GM18870 (cell line): ENCODE measurements around the gene KCNMA1.
"Not testable (repeated sequence)": the region's sequence is repeated elsewhere in the genome, so short reads cannot be mapped to it uniquely, and the experiment has no call there.

ENCODE experiments used
- ATAC-seq: cut with Tn5 transposase; IDR thresholded peaks from one replicate; pipeline ENCODE4 v1.9.1; 2021; ENCODE audit warnings: moderate library complexity; ENCODE audit not compliant: unreplicated experiment

KCNMA1 gene

GRCh38 chr10:77357185-77357584 lies 280.4 kb downstream of the KCNMA1 start:
- no peak for ATAC-seq

DNA sequence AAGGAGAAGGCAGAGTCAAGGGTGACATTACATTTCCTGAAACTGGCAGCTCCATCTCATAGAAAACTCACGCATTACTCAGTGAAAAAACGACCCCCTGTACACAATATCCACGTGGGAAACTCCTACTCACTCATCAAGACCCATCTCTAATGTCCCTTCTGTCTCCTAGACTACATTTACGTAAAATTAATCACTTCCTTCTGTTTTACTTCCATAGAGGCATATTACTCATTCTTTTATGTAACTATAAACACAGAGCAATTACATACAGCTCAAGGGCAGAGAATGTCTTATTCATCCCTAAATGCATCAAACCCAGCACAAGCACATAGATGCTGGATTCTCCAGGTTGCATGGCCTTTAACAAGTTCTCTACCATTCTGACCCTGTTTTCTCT lies 281.8 kb downstream of the KCNMA1 start:
- no peak for ATAC-seq

DNA sequence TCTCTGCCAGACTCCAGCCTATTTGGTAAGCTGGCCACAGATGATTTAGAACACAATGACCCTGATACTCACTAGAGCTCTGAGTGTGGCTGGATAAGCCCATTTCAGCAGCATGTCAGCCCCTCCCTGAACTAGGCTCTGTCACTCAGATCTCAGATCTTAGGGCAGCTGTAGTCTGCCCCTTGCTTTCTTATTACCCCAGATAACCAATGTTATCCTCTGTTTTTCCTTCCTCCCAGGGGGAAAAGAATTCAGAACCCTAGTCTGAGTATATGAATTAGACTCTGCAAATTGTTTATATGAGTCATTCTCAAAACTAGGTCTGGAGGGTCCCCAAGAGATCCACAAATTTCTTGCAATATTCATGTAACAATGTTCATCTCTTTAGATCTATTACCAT lies 286.2 kb downstream of the KCNMA1 start:
- ATAC-seq = no peak

DNA sequence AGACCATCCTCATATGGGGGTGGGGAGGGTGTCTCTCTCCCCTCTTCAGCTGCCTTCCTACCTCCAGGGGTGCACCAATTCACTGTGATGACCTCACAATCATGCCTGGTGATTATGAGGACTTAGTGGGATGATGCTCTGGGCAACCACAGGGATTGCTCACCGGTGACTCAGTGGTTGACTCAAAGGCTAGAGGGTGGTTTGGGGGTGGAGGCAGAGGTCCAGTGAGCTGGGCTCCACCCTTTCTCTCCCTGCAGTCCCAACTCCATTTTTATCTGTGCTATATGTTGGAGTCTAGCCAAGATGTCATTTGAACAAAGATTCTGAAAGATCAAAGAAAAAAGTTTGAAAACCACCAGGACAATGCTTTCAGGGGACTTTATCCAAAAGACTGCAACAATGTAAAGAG lies 286.9 kb downstream of the KCNMA1 start:
- no peak for ATAC-seq

DNA sequence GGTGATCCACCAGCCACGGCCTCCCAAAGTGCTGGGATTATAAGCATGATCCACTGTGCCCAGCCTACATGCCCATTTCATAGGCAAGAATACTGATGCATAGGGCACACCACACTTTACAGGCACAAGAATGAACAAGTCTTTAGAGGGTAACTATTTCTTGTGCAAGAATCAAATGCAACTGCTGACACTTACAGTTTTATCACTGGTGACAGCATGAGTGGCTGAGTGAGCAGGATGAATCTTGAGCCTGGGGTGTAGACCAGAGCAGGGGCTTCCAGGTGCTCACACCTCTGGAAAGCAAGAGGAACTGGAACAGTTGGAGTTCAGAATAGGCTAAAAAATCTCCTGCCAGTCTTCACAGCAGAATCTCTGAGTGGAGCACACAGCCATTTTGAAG lies 287.5 kb downstream of the KCNMA1 start:
- no peak for ATAC-seq

GRCh38 chr10:77349226-77349625 lies 288.4 kb downstream of the KCNMA1 start:
- no peak for ATAC-seq

DNA sequence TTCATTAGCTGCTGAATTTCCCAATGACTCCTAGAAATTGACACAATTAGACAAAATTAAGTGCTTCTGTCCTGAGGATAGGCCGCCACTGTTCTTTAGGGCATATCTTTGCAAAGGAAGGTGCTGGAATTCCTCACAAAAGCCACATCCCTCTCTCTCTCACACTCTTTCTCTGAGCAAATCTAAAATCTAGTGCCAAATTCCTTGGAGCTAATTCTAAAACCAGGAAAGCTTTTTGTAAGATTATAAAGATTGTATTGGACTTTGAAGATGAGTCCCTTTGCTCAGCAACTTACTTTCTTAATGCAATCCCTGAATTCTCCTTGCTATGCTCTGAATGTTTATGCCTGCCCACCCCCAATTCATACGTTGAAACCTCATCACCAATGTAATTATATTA lies 288.9 kb downstream of the KCNMA1 start:
- no peak for ATAC-seq

DNA sequence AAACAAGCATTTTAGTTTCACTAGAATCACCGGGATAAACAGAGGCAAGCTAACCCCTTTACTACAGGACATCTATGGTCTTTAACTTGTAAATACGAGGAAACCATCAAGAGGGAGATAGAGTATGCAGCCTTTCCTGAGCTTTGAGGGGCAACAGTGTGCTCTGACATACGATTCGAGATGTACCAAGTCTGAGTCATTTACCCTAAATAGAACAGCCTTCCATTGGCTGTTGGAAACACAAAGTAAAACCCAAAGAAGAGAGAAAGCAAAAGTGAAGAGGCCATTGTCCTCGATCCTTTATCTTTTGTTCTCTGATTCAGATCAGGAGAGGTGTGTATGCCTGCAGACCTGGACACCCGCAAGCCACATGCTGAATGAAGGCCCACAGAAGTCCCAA lies 289.5 kb downstream of the KCNMA1 start:
- ATAC-seq = no peak

GRCh38 chr10:77347052-77347451 lies 290.6 kb downstream of the KCNMA1 start:
- ATAC-seq = no peak

DNA sequence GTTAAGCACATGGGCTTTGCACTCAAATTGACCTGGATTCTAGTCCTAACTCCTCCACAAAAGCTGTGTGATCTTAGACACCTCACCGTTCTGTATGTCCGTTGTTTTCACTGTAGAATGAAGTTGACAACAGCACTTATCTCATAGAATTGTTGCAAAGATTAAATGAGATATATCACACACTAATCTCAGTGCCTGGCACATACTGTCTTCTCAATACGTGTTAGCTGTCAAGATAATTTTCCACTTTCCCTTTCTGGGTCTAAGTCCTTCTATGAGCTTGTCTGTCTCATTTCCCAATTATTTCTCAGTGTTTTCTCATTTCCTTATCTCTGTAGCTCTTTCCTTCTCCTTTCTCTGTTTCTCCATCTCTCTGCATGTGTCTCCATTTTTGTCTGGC lies 296.6 kb downstream of the KCNMA1 start:
- ATAC-seq = no peak

- not testable (repeated sequence) for ATAC-seq
Observed at GRCh38 chr10:77339872-77340271, 297.7 kb downstream of the KCNMA1 start.

DNA sequence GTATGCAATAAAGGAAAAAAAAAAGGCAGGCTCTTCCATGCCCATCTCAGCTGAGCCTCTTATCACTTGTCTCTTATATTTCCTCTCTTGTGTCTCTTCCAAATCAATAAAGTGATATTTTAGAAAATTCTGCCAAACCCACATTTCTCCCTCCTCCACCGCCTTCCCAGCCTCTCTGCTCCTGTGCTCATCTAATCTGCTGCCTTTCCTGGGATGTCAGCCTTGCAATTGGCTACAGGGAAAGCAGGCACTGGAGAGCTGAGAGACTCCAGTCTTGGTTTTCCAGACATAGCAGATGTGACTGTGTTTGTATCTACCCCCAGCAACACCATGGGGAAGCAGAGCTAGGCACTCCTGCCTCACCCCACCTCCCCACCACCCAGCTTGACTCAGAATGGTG lies 298.4 kb downstream of the KCNMA1 start:
- ATAC-seq = no peak

DNA sequence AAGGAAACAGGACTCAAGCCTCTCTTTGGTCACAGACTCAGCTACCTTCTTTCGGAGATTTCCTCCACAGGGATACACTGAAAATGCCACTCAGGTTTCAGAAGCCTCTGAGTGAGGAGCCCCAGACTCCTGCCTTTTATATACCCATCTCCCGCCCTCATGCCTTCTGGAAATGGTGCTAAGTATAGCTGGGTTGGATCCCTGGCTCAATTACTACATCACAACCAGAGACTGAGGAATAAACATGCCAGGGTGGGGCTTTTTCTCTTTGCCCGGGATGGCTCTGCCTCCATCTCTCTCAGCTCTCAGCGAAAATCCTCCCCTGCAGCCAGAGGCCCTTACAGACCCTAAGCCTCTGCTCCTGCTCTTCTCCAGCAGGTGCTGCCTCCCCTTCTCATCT lies 299.5 kb downstream of the KCNMA1 start:
- no peak for ATAC-seq

DNA sequence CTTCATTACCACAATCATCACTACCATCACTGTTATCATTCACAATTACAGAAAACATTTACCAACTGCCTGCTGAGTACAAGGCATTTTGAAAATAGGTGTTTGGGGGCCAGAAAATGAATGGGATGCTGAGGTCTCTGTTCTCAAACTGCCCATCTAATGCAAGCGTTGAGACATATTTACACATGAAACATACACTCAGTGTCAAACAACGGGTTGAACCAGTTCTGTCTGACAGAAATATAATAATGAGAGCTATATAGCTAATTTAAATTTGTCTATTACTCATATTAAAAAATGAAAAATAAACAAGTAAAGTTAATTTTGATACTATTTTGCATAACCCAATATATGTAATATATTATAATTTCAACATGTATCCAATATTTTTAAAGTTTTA lies 303.1 kb downstream of the KCNMA1 start:
- no peak for ATAC-seq

- ATAC-seq = no peak
Observed at GRCh38 chr10:77333610-77334340, 303.8 kb downstream of the KCNMA1 start.

DNA sequence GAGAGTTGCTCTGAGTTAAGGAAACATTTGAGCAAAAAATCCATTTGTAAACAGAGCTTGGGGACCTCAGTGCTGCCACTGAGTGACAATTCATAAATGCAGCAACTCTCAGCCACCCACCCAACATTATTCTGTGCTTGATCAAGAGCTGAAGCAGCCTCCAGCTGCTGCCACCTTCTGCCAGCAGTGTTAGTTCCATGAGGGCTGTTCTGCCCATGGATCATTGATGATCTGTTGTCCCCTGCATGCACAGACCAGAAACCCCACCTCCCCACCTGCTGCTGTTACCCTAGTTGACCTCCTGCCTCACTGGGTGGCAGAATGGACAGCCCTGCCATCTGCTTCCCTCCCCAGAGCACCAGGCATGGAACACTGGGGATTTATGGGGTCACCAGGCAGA lies 305.4 kb downstream of the KCNMA1 start:
- ATAC-seq = no peak

GRCh38 chr10:77328272-77328816 lies 309.3 kb downstream of the KCNMA1 start:
- no peak for ATAC-seq

- no peak for ATAC-seq
Observed at GRCh38 chr10:77325233-77325537, 312.4 kb downstream of the KCNMA1 start.

DNA sequence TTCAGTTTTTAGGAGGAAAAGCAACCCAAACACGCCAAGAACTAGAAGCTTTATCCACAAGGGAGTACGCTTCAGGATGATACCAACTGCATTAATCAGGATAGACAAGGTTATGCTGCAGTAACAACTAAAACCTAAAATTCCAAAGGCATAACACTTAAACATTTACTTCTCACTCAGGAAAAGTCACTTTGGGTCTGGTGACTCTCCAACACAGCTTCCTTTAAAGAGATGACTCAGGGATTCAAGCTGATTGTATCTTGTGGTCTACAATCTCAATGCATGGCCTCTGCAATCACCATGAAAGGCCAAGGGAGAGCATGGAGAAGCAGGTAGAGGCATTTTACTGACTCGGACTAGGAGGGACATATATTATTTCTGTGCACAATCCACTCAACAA lies 315.8 kb downstream of the KCNMA1 start:
- no peak for ATAC-seq

GRCh38 chr10:77320971-77321471 lies 316.6 kb downstream of the KCNMA1 start:
- ATAC-seq = no peak

DNA sequence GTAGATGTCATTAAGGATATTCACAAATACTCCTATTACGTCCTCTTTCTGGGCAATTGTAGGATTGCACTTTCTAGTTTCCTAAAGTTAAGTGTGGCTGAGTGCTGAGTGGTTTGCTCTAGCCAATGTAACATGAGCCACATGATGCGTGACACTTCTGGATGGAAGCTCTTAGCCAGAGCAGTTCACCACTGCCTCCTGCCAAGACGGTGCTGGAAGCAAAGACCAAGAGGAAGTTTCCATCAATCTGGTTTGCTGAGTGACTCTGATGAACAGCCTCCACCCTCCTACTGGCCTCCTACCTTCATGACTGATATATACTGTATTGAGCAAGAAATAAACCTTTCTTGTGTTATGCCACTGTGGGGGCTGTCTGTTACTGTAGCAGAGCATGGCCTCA lies 318.1 kb downstream of the KCNMA1 start:
- no peak for ATAC-seq

DNA sequence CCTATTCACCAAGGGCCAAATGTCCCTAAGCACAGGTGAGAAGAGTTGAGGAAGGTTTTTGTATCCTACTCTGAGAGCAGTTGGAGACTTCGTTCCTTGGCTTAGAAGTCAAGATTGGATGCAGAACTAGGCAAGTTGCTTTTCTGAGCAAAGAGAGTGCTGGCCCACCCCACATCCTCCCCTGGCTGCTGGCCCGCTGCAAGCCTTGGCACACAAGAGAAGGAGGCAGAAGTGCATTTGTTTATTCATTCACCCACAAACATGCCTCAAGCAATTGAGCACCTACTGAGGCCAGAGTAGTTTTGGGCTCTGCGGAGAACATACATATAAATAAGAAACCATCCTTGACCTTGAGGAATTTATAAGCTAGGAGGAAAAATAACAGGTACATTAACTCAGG lies 318.9 kb downstream of the KCNMA1 start:
- ATAC-seq = no peak

DNA sequence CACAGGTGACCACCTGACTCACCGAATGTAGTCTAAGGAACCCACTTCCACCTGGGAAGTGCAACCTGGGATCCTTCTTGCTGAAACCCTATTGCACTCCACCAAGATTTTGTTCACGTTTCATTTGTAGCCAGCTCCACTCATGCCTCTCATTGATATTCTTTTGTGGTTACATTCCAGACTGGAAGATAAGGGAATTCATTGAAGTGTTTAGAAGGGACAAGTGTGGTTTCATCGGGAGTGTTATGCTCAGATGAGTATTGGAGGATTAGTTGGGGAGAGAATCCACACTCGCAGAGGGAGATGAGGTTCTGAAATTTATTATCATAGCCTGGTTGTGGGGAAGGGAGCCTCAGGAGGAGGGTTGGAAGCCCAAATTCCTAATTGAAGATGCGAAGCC lies 320.4 kb downstream of the KCNMA1 start:
- ATAC-seq = no peak
